NCI-H128 (cell line): Measurements from ENCODE around the gene ZNF213.
"Not testable (repeated sequence)": the region's sequence is repeated elsewhere in the genome, so short reads cannot be mapped to it uniquely, and the experiment has no call there.

ENCODE experiments used
- DNase-seq: peaks from one replicate; lab custom pipeline; 2025; ENCODE audit not compliant: unreplicated experiment; lab: John Stamatoyannopoulos, UW

Gene ZNF213

DNA sequence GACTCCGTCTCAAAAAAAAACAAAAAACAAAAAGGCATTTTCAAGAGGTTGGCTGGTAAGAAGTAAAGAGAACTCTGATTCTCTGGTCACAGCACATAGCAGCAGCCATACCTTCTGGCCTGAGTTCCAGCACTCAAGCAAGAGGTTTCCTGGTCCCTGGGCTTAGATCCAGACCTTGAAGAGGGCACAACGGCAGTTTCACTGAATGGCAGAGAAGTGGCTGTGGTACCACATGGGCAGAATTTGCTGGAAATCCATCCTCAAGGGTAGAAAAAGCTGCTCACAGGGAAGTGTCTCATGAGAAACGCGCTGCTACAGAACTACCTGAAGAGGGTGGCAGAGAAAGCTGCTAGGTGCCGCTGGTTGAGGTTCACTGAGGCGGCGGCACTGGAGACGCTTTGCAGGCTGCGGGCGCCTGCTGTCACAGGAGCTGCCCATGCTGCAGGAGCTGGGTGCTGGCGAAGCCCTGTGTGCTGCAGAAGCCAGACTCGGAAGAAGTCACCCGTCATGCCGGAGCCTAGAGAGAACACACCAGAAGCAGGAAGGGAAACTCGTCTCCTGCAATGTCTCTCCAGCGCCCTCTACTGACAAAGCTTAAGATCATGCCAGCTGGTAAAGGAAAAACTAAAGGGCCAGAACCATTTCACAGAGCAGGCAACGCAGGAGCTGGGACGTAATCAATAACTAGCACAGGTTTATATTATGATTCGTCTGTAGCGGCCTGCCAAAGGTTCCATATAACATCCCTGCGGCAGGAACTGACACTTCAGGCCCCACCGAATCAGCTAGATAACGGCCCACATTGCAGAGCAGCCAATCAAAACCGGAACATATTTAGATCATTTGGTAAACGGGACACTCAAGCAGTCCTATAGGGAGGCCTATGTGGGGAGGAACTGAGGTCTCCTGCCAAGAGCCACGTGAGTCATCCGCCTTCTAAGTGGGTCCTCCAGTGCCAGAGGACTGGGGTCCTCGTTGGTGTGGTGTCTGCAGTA is 5.4 kb upstream of the ZNF213 start:
- DNase-seq = peak; percentile 69

DNA sequence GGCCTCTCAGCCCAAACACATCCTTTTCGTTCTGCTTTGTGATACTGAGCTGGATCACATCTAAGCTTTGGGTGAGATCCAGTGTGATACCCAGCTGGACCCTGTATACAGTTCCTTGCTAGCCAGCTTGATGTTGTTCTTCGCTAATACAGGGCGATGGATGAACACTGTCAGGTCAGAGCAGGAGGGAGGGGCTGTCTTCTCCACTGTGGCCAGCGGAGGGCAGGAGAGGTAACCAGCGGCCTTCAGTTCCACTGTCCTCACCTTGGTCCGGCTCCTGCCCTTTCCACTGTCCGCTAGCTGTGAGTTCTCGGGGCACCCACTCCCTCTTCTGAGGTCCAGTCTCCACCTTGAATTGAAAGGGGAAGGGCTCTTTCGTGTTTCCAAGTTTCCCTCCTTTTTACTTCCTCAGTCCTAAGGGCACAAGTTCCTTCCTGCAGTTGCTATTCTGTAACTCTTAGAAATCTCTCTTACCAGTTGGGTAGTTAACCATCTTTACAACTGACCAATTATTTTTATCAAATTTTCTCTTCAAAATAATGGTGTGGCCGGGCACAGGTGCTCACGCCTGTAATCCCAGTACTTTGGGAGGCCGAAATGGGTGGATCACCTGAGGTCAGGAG is 3.0 kb upstream of the ZNF213 start:
- no peak for DNase-seq

- DNase-seq = no peak
Measured at GRCh38 chr16:3133844-3134243, 985 bp upstream of the ZNF213 start.

DNA sequence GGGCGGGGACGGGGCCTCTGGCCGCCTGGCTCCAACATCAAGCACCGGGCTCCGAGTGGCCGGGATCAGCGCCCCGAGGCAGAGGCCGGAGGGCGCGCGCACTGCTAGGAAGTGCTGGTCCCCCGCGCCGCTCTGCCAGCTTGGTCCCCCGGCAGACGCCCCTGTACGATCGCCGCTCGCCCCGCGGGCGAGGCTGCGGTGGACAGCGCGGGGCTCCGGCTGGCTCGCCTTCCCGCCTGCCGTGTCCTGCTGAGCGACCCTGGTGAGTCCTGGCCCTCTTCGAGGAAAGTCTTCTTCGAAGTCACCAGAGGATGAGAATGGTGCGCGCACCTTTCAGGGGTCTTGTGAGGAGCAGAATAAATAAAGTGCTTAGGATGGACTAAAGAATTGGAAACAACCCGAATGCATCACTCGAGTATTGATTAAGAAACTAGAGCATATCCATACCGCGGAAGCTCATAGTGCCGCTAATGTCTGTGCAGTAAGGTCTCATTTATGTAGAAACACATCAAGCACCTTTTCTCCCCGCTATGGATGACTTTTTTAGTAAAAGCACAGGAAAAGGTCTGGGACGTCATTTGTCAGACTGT is 392 bp downstream of the ZNF213 start:
- DNase-seq = no peak

- no peak for DNase-seq
Measured at GRCh38 chr16:3137267-3137666, 2.4 kb downstream of the ZNF213 start.

GRCh38 chr16:3138342-3138741 is 3.5 kb downstream of the ZNF213 start:
- no peak for DNase-seq

GRCh38 chr16:3138823-3139426 is 4.1 kb downstream of the ZNF213 start:
- DNase-seq = no peak

GRCh38 chr16:3139561-3139960 is 4.7 kb downstream of the ZNF213 start:
- DNase-seq = not testable (repeated sequence)

DNA sequence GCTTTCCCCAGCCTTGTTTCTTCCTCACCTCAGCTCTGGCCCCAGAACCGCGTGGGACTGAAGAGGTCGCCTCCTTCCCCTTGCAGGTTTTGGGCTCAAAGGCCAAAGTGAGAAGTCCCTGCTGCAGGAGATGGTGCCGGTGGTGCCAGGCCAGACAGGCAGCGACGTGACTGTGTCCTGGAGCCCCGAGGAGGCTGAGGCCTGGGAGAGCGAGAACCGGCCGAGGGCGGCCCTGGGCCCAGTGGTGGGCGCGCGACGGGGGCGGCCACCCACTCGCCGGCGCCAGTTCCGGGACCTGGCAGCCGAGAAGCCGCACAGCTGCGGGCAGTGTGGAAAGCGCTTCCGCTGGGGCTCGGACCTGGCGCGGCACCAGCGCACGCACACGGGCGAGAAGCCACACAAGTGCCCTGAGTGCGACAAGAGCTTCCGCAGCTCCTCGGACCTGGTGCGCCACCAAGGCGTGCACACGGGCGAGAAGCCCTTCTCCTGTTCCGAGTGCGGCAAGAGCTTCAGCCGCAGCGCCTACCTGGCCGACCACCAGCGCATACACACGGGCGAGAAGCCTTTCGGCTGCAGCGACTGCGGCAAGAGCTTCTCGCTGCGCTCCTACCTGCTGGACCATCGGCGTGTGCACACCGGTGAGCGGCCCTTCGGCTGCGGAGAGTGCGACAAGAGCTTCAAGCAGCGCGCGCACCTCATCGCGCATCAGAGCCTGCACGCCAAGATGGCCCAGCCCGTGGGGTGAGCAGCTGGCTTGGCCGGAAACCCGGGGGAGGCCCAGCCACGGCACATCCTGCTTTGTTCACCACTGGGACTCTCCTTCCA is 6.0 kb downstream of the ZNF213 start:
- DNase-seq = no peak

GRCh38 chr16:3141781-3142311 is 7.0 kb downstream of the ZNF213 start:
- DNase-seq = no peak

GRCh38 chr16:3142327-3142726 is 7.5 kb downstream of the ZNF213 start:
- DNase-seq = no peak

DNA sequence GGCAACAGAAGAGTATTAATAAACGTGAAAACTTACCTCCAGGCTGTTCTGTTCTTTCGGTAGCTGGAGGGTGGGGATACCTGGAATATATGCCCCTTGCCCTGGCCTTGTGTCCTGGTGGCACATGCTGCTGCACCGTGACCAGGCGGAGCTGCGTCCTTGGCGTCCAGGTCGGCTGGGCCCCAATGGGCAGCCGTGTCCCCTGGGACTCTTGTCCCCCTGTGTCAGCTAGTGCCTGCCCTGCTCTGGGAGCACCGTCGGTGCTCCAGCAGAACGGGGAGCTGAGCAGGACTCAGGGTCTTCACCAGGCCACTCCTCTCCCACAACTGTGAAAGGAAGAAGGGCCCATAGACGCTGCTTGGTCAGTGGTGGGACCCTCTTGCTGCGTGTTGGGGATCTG is 7.9 kb downstream of the ZNF213 start:
- no peak for DNase-seq

DNA sequence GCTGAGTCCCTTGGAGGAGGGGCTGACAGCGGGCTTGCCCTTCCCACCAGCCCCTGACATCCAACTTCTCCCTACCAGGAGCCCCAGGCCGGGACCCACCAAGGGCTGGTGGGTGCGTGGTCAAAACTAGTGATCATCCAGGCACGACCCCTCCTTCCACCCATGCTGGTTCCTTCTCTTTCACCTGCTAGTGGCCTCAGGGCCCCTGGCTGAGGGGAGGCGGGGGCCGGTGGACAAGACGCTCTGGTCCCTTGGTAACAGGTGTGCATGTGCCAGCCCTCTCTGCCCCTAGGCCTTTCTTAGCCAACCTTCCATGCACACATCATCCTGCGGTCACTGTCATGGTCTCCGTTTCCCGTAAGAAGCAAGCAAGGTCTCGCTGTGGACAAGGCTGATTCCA is 8.4 kb downstream of the ZNF213 start:
- DNase-seq = no peak

GRCh38 chr16:3143598-3144320 is 8.9 kb downstream of the ZNF213 start:
- no peak for DNase-seq

DNA sequence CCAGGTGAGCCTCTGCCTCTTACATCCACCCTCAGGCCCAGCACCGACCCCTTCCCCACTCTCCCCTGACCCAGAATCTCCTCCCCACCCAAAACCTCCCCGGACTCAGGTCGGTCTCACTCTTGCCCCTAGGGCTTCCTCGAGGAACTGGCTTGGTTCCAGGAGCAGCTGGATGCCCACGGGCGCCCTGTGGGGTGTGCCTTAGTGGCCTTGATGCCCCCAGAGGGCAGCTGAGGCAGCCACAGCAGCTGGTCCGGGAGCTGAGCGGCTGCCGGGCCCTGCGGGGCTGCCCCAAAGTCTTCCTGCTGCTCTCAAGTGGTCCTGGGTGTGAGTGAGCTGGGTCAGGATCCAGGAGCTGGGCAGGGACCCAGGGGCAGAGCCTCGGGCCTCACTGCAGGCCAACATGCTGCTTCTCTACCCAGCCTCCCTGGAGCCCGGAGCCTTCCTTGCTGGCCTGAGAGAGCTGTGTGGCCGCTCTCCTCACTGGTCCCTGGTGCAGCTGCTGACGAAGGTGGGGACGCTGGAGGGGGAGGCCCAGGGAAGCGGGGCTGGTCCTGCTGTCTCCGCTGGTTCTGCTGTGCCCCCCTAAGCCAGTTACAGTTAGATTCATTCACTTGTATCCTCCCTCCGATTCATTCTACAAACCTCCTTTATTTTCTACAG is 9.6 kb downstream of the ZNF213 start:
- DNase-seq = no peak

GRCh38 chr16:3145151-3145550 is 10.3 kb downstream of the ZNF213 start:
- no peak for DNase-seq

- no peak for DNase-seq
Measured at GRCh38 chr16:3145660-3146059, 10.8 kb downstream of the ZNF213 start.

DNA sequence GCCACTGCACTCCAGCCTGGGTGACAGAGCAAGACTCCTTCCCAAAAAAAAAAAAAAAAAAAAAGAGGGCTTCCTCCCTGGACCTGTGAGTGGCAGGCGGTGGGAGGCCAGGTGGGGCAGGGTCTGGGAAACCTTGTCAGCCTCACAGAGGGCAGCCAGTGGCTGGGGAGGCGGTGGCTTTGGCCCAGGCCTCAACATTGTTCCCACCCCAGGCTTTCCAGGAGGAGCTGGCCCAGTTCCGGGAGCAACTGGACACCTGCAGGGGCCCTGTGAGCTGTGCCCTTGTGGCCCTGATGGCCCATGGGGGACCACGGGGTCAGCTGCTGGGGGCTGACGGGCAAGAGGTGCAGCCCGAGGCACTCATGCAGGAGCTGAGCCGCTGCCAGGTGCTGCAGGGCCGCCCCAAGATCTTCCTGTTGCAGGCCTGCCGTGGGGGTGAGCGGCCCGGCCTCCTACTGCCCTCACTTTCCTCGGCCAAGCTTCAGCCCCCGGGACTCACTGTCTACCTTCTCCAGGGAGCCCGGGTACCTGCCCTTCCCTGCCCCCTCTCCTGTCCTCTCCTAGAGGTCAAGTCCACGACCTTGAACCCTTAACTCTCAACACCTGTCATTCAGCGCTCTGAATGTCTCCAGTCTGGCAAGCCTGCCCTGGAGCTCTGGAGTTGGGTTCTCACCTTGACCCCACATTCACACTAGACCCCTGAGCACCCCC is 12.4 kb downstream of the ZNF213 start:
- no peak for DNase-seq

DNA sequence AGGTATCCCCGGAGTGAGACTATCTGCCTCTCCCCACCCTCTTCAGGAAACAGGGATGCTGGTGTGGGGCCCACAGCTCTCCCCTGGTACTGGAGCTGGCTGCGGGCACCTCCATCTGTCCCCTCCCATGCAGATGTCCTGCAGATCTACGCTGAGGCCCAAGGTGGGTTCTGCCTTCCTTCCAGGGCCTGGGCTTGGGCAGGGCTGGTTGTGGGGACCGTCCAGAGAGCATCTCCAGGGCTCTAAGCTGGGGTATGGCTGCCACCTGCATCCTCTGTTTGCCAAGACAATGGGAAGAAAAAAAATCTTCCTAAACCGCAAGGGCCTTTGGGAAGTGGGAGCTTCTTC is 12.9 kb downstream of the ZNF213 start:
- DNase-seq = no peak
